ENCODE measurements around the gene U2AF2. TPM values are rescaled to one million over a fixed set of nuclear protein-coding genes. Genes with fewer than 3 reads are reported as not detected.

The U2AF2 gene
- total RNA-seq, 1 experiment from 2014 or later, result 343 TPM

GRCh38 chr19:55680339-55681130, 25.7 kb downstream of the U2AF2 start:
- H2AFZ ChIP-seq (ENCODE audit: low read length), result no peak overlapping the region
- peaks cover 89% of the 10 kb centered on the region for H3K79me2 ChIP-seq (ENCODE audit: low read length)
- BruUV-seq (replicated peaks), result no TSS peak
- DNase-seq (no peak), ATAC-seq (no peak)
- no peaks in the 10 kb centered on the region for H3K27me3 ChIP-seq (ENCODE audit: low read length)
- POLR2A ChIA-PET (ENCODE audit: unreplicated experiment), result interaction anchor here (0.6 kb wide), 1 partner anchor 9 kb away, joined by 3 read pairs; no protein-coding TSS in a partner anchor
- CTCF ChIA-PET, result no interaction called here
- intact Hi-C loops (cut with micrococcal nuclease), result no loop called here
- H3K36me3 ChIP-seq (ENCODE audit: low read depth, low read length), result peaks cover 45% of the 10 kb centered on the region
- peak overlapping the region; percentile 69 for H3K27ac ChIP-seq (ENCODE audit: low read length)
- H3K4me2 ChIP-seq (ENCODE audit: low read length), result peak overlapping the region; percentile 55
- H3F3A ChIP-seq (ENCODE audit: low read length, unreplicated experiment), result no peaks in the 10 kb centered on the region
- H3K4me3 ChIP-seq (ENCODE audit: low read length), result no peak overlapping the region
- no peaks in the 10 kb centered on the region for H3K9me2 ChIP-seq (replicated peaks; ENCODE audit: low read length)
- TF ChIP-seq EZH2 (IDR thresholded peaks at IDR 0.05; ENCODE audit: low read length, unreplicated experiment) (no peak), EZH2phosphoT487 (IDR thresholded peaks at IDR 0.05; ENCODE audit: borderline replicate concordance, low read length) (no peak), CTCF (conservative IDR thresholded peaks at IDR 0.05; ENCODE audit: low read depth, low read length) (no peak)
- no peak overlapping the region for H3K9ac ChIP-seq (ENCODE audit: low read length)
- no peaks in the 10 kb centered on the region for H3K9me3 ChIP-seq (ENCODE audit: low read length)
- H4K20me1 ChIP-seq (ENCODE audit: low read length), result peaks cover 48% of the 10 kb centered on the region
- peaks cover 29% of the 10 kb centered on the region for H3K4me1 ChIP-seq (ENCODE audit: insufficient read depth, low read length)

- ATAC-seq (no peak), DNase-seq (no peak)
- no peaks in the 10 kb centered on the region for H3K9me2 ChIP-seq (replicated peaks; ENCODE audit: low read length)
- H2AFZ ChIP-seq (ENCODE audit: low read length), result no peak overlapping the region
- BruUV-seq (replicated peaks), result no TSS peak
- POLR2A ChIA-PET (ENCODE audit: unreplicated experiment), result interaction anchor here (0.6 kb wide), 1 partner anchor 9 kb away, joined by 3 read pairs; no protein-coding TSS in a partner anchor
- H3K4me1 ChIP-seq (ENCODE audit: insufficient read depth, low read length), result peaks cover 29% of the 10 kb centered on the region
- CTCF ChIA-PET, result interaction anchor here (0.5 kb wide), 1 partner anchor 525 kb away, joined by 5 read pairs; no protein-coding TSS in a partner anchor
- intact Hi-C loops (cut with micrococcal nuclease), result no loop called here
- no peaks in the 10 kb centered on the region for H3F3A ChIP-seq (ENCODE audit: low read length, unreplicated experiment)
- peaks cover 88% of the 10 kb centered on the region for H3K79me2 ChIP-seq (ENCODE audit: low read length)
- no peak for TF ChIP-seq EZH2 (IDR thresholded peaks at IDR 0.05; ENCODE audit: low read length, unreplicated experiment)
- no peak for TF ChIP-seq EZH2phosphoT487 (IDR thresholded peaks at IDR 0.05; ENCODE audit: borderline replicate concordance, low read length)
- no peak for TF ChIP-seq CTCF (conservative IDR thresholded peaks at IDR 0.05; ENCODE audit: low read depth, low read length)
- H4K20me1 ChIP-seq (ENCODE audit: low read length), result peaks cover 43% of the 10 kb centered on the region
- peaks cover 52% of the 10 kb centered on the region for H3K36me3 ChIP-seq (ENCODE audit: low read depth, low read length)
- no peaks in the 10 kb centered on the region for H3K27me3 ChIP-seq (ENCODE audit: low read length)
- no peak overlapping the region for H3K27ac ChIP-seq (ENCODE audit: low read length)
- no peaks in the 10 kb centered on the region for H3K9me3 ChIP-seq (ENCODE audit: low read length)
- H3K9ac ChIP-seq (ENCODE audit: low read length), result no peak overlapping the region
- no peak overlapping the region for H3K4me2 ChIP-seq (ENCODE audit: low read length)
- H3K4me3 ChIP-seq (ENCODE audit: low read length), result no peak overlapping the region
These were observed 26.6 kb downstream of the U2AF2 start for GRCh38 chr19:55681131-55682092.
